Neural crest cell (in vitro differentiated cells): ENCODE data around the gene PDIA6. TPM values are rescaled to one million over a fixed set of nuclear protein-coding genes. Genes with fewer than 3 reads are reported as not detected.

Experiments
- DNase-seq: peaks from one replicate; pipeline ENCODE4 v3.0.0; 2021; ENCODE audit warnings: low read depth, mixed read lengths, low spot score
- H3K27ac Mint-ChIP-seq: one replicate; pipeline ENCODE4 v1.8.0; 2021; ENCODE audit warnings: mild to moderate bottlenecking, mixed read lengths; ENCODE audit not compliant: unreplicated experiment
- H3K27me3 Mint-ChIP-seq: 2 replicates; pipeline ENCODE4 v1.8.0; 2021; ENCODE audit warnings: low read depth, mild to moderate bottlenecking, mixed read lengths
- H3K36me3 Mint-ChIP-seq: 2 replicates; pipeline ENCODE4 v1.8.0; 2021; ENCODE audit warnings: low read depth, mild to moderate bottlenecking, mixed read lengths
- H3K4me1 Mint-ChIP-seq: 2 replicates; pipeline ENCODE4 v1.8.0; 2021; ENCODE audit warnings: mixed read lengths
- H3K4me3 Mint-ChIP-seq: one replicate; pipeline ENCODE4 v1.8.0; 2021; ENCODE audit warnings: mild to moderate bottlenecking, mixed read lengths
- H3K9me3 Mint-ChIP-seq: 2 replicates; pipeline ENCODE4 v1.8.0; 2021; ENCODE audit warnings: mixed read lengths
- CTCF ChIP-seq: fragments of 200-600 bp; sonication (generic); conservative IDR thresholded peaks from 2 replicates; pipeline ENCODE4 v1.5.0; 2021; ENCODE audit warnings: antibody characterized with exemption, mild to moderate bottlenecking
- total RNA-seq: library from RNA; stranded (reverse); gene quantifications from 2 replicates; pipeline ENCODE4 v1.2.1, GENCODE V29; 2021

The PDIA6 gene
- total RNA-seq, 1 donor from 2014 or later, result 248 TPM

GRCh38 chr2:10859278-10859677 lies 46.7 kb upstream of the PDIA6 start:
- Mint-ChIP-seq H3K36me3 (no peaks in the 10 kb centered on the region), H3K4me3 (no peak overlapping the region), H3K27me3 (peaks cover 3% of the 10 kb centered on the region), H3K4me1 (peaks cover 9% of the 10 kb centered on the region), H3K9me3 (peaks cover under 1% of the 10 kb centered on the region), H3K27ac (no peak overlapping the region)
- no peak for DNase-seq
- no peak for TF ChIP-seq CTCF

- no peak for TF ChIP-seq CTCF
Observed at GRCh38 chr2:10848541-10848940, 36.0 kb upstream of the PDIA6 start.

GRCh38 chr2:10847008-10847407 lies 34.4 kb upstream of the PDIA6 start:
- Mint-ChIP-seq H3K36me3 (no peaks in the 10 kb centered on the region), H3K27ac (no peak overlapping the region), H3K27me3 (no peaks in the 10 kb centered on the region), H3K4me1 (peaks cover 13% of the 10 kb centered on the region), H3K4me3 (no peak overlapping the region), H3K9me3 (peaks cover 5% of the 10 kb centered on the region)
- no peak for DNase-seq
- TF ChIP-seq CTCF, result no peak

More at GRCh38 chr2:10848541-10848940, 36.0 kb upstream of the PDIA6 start:
- DNase-seq, result no peak
- no peaks in the 10 kb centered on the region for H3K9me3 Mint-ChIP-seq
- H3K36me3 Mint-ChIP-seq, result no peaks in the 10 kb centered on the region
- H3K4me1 Mint-ChIP-seq, result peaks cover 10% of the 10 kb centered on the region
- no peaks in the 10 kb centered on the region for H3K27me3 Mint-ChIP-seq
- H3K27ac Mint-ChIP-seq, result no peak overlapping the region
- H3K4me3 Mint-ChIP-seq, result no peak overlapping the region

GRCh38 chr2:10846110-10846861 lies 33.7 kb upstream of the PDIA6 start:
- H3K9me3 Mint-ChIP-seq, result peaks cover 5% of the 10 kb centered on the region
- no peak for DNase-seq
- H3K4me1 Mint-ChIP-seq, result peaks cover 13% of the 10 kb centered on the region
- no peak for TF ChIP-seq CTCF
- H3K4me3 Mint-ChIP-seq, result no peak overlapping the region
- H3K27me3 Mint-ChIP-seq, result no peaks in the 10 kb centered on the region
- H3K27ac Mint-ChIP-seq, result no peak overlapping the region
- no peaks in the 10 kb centered on the region for H3K36me3 Mint-ChIP-seq

- peaks cover 8% of the 10 kb centered on the region for H3K9me3 Mint-ChIP-seq
- peaks cover 13% of the 10 kb centered on the region for H3K4me1 Mint-ChIP-seq
- H3K27ac Mint-ChIP-seq, result no peak overlapping the region
- no peaks in the 10 kb centered on the region for H3K27me3 Mint-ChIP-seq
- TF ChIP-seq CTCF, result no peak
- peaks cover 2% of the 10 kb centered on the region for H3K36me3 Mint-ChIP-seq
- DNase-seq, result no peak
- no peak overlapping the region for H3K4me3 Mint-ChIP-seq
Observed at GRCh38 chr2:10845640-10846039, 33.1 kb upstream of the PDIA6 start.
